ENCODE results near the gene IGF2BP3. TPM values are rescaled to one million over a fixed set of nuclear protein-coding genes. Genes with fewer than 3 reads are reported as not detected.

The IGF2BP3 gene
- polyA plus RNA-seq, 1 donor (not counting 4 experiments of a cell fraction or from before 2014, with no cell fraction given) = 22.3 TPM

- no peak overlapping the region for H3K9ac ChIP-seq (ENCODE audit: control insufficient read depth, extremely low read depth, insufficient read depth, low read length)
- peak; percentile 76 for DNase-seq (ENCODE audit: low read depth, low spot score)
- peak overlapping the region; percentile 52 for H3K4me2 ChIP-seq (ENCODE audit: control insufficient read depth, extremely low read depth, insufficient read depth, low read depth, low read length)
- no peak overlapping the region for H3K4me3 ChIP-seq (ENCODE audit: control insufficient read depth in 2 of 3, extremely low read depth in 1 of 3, insufficient read depth in 2 of 3, low read depth in 1 of 3, low read length in 3 of 3)
- peaks cover 0 to 10% of the 10 kb centered on the region in 2 experiments for H3K36me3 ChIP-seq (ENCODE audit: control insufficient read depth in 2 of 2, extremely low read depth in 1 of 2, insufficient read depth in 2 of 2, low read length in 2 of 2)
- H4K20me1 ChIP-seq (ENCODE audit: control insufficient read depth, extremely low read depth, insufficient read depth, low read length) = no peaks in the 10 kb centered on the region
- no peaks in the 10 kb centered on the region for H3K27me3 ChIP-seq (ENCODE audit: control insufficient read depth, extremely low read depth, insufficient read depth, low read length)
- H3K27ac ChIP-seq (ENCODE audit: control insufficient read depth, insufficient read depth, low read length) = no peak overlapping the region
- no peak overlapping the region for H2AFZ ChIP-seq (ENCODE audit: control insufficient read depth, low read length)
- dilution Hi-C loops (cut with MboI; ENCODE audit: extremely low pct_ligation_motif_present, low sequenced_read_pairs) = no loop called here
- TF ChIP-seq EZH2 (IDR thresholded peaks at IDR 0.05; ENCODE audit: low read length) = no peak
- TF ChIP-seq CTCF (optimal IDR thresholded peaks at IDR 0.05 in 1 of 3, IDR thresholded peaks at IDR 0.05 in 1 of 3, conservative IDR thresholded peaks at IDR 0.05 in 1 of 3; ENCODE audit: extremely low read depth in 1 of 3, insufficient read depth in 2 of 3, low read length in 3 of 3) = peak; percentile 86 to 99 (median 94)
- H3K4me1 ChIP-seq (ENCODE audit: control insufficient read depth, extremely low read depth, insufficient read depth, low read length) = peaks cover 4% of the 10 kb centered on the region
- H3K9me1 ChIP-seq (ENCODE audit: control insufficient read depth, extremely low read depth, insufficient read depth, low read length) = no peaks in the 10 kb centered on the region
- no peaks in the 10 kb centered on the region for H3K79me2 ChIP-seq (ENCODE audit: control insufficient read depth, insufficient read depth, low read length)
- peak; percentile 69 for FAIRE-seq
- H3K9me3 ChIP-seq (ENCODE audit: control insufficient read depth, low read depth, low read length) = no peaks in the 10 kb centered on the region
Observed at GRCh38 chr7:23273141-23273599, 197.1 kb downstream of the IGF2BP3 start.

GRCh38 chr7:23272275-23272674, 198.0 kb downstream of the IGF2BP3 start:
- dilution Hi-C loops (cut with MboI; ENCODE audit: extremely low pct_ligation_motif_present, low sequenced_read_pairs) = no loop called here
- DNase-seq (ENCODE audit: low read depth, low spot score) (no peak), FAIRE-seq (no peak)
- Histone ChIP-seq H3K9me1 (ENCODE audit: control insufficient read depth, extremely low read depth, insufficient read depth, low read length) (no peaks in the 10 kb centered on the region), H3K9ac (ENCODE audit: control insufficient read depth, extremely low read depth, insufficient read depth, low read length) (no peak overlapping the region), H3K27me3 (ENCODE audit: control insufficient read depth, extremely low read depth, insufficient read depth, low read length) (no peaks in the 10 kb centered on the region), H3K4me3 (ENCODE audit: control insufficient read depth in 2 of 3, extremely low read depth in 1 of 3, insufficient read depth in 2 of 3, low read depth in 1 of 3, low read length in 3 of 3) (no peak overlapping the region), H3K79me2 (ENCODE audit: control insufficient read depth, insufficient read depth, low read length) (no peaks in the 10 kb centered on the region), H3K4me2 (ENCODE audit: control insufficient read depth, extremely low read depth, insufficient read depth, low read depth, low read length) (no peak overlapping the region), H2AFZ (ENCODE audit: control insufficient read depth, low read length) (no peak overlapping the region), H3K27ac (ENCODE audit: control insufficient read depth, insufficient read depth, low read length) (no peak overlapping the region), H4K20me1 (ENCODE audit: control insufficient read depth, extremely low read depth, insufficient read depth, low read length) (no peaks in the 10 kb centered on the region), H3K36me3 (ENCODE audit: control insufficient read depth in 2 of 2, extremely low read depth in 1 of 2, insufficient read depth in 2 of 2, low read length in 2 of 2) (peaks cover 0 to 13% of the 10 kb centered on the region in 2 experiments), H3K4me1 (ENCODE audit: control insufficient read depth, extremely low read depth, insufficient read depth, low read length) (peaks cover 4% of the 10 kb centered on the region), H3K9me3 (ENCODE audit: control insufficient read depth, low read depth, low read length) (no peaks in the 10 kb centered on the region)
- no peak for TF ChIP-seq EZH2 (IDR thresholded peaks at IDR 0.05; ENCODE audit: low read length)
- no peak for TF ChIP-seq CTCF (optimal IDR thresholded peaks at IDR 0.05 in 1 of 3, IDR thresholded peaks at IDR 0.05 in 1 of 3, conservative IDR thresholded peaks at IDR 0.05 in 1 of 3; ENCODE audit: extremely low read depth in 1 of 3, insufficient read depth in 2 of 3, low read length in 3 of 3)

Data from keratinocyte (primary cell).